NCI-H446 (cell line): ENCODE results near the gene MYH6.
"Not testable (repeated sequence)": the region's sequence is repeated elsewhere in the genome, so short reads cannot be mapped to it uniquely, and the experiment has no call there.

Experiments used
- DNase-seq, 2 experiments: peaks; one replicate each; lab custom pipeline; 2025; lab: John Stamatoyannopoulos, UW

MYH6 gene

DNA sequence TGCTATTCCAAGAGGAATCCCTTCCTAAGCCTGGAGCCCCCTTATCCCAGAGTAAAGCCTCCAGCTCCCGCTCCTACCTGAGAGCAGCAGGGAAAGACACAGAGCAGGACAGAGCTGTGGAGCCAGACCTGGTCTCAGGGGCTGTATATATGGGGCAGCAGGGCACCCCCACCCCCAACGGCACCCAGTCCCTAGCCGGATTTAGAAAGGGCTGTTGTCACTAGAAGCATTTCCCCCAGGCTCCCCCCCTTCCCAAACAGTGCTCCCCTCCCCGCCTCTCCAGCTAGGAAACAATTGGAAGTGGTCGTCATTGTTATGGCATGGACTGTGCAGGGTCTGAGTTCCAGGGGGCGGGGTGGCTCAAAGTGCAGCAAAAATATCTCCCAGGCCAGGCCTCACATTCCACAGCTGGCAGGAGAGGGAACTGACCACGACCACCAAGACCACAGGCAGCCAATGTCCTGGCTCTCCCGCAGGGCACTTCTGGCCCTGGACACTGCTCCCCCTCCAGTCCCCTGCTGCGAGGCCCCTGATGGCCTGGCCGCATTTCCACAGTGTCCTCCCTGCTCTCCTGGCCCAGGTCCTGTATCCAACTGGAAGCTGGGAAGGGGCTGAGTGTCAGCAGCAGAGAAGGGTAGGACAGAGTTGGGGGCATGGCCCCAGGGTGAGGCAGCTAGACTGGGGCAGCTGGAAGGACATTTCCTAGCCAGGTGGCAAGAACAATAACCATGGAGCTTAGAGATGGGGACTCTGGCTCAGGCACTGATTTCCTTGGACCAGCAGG lies 27.7 kb upstream of the MYH6 start, which contains the start of gene MYH7:
MYH7 (minus strand) TSS at position 118 of the 784 bp plus-strand sequence. CDS start 1,928 bp downstream, outside the sequence.
- no peak for DNase-seq

DNA sequence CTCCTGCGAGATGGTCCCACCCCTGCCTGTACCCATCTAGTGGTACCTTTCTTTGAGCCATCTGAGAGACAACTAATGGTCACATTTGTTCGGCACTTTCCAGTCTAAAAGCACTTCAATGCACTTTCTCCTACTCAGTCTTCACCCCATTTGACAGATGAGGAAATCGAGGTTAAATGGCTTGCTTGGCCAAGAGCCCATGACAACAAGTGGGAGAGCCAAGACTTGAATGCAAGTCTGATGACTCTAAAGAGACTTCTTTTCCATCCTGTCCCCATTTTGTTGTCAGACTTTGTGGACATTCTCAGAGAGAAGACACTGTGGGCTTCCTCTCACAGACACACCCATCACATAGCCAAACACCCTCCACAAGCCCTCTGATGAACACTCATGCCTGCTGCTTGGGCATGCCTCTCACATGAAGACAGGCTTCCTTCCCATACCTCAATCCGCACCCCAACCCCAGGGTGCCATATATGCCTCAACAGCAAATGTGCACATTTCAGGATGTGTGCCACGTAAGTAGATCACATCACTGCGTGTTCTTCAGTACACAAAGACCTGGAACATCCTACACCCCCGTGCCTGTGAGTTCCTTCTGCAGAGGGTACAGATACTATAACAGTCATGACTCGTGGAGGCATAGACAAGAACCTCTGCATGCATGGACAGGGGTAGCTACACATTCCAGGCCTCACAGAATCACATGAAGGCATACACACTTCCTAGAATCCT lies 26.6 kb upstream of the MYH6 start:
- no peak for DNase-seq

DNA sequence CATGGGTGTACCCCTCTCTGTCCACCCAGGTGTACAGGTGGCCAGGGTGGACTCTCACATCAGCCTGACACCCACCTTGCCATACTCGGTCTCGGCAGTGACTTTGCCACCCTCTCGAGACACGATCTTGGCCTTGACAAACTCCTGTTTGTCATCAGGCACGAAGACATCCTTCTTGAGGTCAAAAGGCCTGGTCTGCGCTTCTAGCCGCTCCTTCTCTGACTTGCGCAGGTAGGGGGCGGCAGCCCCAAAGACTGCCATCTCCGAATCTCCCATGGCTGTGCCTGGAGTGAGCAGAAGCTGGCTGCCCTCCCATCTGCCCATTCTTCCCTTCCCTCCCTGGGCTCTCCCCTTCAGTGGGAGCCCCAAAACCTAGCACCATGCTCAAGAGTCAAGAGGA lies 25.4 kb upstream of the MYH6 start:
- no peak for DNase-seq

DNA sequence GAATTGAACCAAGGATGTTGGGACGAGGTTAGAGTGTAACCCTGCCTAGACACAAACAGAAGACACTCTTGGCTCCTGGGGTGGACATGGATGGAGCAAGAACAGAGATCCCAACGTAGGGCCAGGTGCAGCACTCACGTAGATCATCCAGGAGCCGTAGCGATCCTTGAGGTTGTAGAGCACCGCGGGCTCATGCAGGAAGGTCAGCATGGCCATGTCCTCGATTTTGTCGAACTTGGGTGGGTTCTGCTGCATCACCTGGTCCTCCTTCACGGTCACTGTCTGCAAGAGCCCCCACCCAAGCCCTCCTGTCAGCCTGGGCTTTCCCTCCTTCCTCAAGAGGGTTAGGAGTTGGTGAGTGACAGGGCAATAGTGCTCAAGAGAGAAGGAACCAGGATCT lies 24.9 kb upstream of the MYH6 start:
- DNase-seq: no peak

DNA sequence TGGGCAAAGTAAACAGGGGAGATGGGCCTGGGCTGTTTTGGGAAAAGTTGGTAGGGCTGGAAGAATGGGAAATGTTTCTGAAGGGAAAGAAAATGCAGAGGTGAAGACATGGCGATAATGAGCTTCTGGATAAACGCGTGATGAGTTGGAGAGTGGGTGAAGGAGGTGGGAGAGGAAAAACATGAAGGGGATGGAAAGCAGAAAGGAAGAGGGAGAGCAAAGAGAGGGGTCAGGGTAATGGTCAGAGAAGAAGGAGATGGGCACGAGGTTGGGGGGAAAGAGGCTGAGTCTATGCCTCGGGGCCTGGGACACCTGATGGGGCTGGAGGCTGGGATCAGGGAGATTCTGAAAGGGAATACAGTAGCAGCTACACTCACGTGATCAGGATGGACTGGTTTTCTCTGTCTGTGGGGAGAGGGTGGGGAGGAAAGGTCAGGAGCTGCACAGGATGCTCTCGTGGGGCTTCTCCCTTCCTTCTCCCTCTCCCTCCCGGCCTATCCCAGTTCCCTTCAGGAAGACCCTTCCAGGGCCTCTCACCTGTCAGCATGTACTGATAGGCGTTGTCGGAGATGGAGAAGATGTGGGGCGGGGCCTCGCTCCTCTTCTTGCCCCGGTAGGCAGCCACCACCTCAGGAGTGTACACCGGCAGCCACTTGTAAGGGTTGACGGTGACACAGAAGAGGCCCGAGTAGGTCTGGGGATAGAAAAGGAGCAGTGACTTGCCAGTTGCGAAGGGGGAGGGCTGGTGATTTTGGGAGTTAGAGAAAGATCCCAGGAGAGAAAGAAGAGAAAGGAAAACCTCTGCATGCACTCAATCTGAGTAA lies 24.2 kb upstream of the MYH6 start:
- DNase-seq: no peak

DNA sequence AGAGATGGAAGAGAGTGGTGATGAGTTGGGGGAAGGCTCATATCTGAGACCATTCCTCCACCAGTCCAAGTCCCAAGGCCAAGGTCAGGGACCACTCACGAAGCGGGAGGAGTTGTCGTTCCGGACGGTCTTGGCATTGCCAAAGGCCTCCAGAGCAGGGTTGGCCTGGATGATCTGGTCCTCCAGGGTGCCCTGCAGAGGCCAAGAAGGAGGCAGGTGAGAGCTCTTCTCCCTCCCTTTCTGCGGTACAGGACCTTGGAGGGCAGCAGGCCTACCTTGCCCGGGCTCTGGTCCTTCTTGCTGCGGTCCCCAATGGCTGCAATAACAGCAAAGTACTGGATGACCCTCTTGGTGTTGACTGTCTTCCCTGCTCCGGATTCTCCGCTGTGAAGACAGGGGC lies 23.4 kb upstream of the MYH6 start:
- DNase-seq: no peak

DNA sequence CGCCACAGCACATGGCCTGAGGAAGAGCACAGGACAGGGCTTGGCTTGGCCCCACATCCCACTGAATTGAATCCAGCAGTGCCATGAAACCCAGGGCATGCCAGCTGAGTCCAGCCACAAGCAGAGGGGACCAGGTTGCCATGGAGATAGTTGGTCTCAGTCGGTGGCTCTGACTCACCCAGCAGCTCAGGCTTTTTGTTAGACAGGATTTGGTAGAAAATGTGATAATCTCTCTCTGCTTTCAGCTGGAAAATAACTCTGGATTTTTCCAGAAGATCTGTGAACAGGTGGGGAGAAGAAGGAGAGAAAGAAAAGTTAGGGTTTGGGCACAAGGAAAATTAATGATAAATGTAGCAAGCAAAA lies 22.6 kb upstream of the MYH6 start:
- DNase-seq: peak; percentile 1 to 14

DNA sequence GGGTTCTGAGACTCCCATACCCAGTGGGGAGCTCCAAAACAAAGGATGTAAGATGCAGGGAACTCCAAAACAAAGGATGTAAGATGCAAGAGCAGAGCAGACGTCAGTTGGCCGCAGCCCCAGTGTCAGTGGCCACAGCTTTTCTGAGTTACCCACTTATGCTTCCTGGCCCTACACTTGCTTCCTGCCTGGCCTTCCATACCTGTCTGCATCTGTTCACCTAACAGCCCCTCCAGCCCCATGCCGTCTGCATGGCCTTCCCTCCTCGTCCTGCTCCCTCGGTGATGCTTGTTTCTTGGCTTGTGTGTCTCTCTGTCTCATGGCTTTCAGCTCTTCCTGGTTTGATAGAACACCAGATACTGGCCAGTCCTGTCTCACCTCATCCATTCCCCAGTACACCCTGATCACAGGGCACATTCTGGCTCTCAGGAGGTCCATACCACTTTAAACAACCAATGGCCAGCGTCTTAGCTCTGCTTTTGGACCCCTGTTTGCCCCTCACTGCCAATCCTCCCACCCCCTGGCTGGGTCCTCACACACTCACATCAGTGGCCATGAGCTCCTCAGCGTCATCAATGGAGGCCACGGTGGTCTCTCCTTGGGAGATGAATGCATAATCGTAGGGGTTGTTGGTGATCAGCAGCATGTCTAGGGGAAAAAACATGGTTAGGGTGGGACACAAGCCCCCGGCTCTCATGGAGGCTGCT lies 22.1 kb upstream of the MYH6 start:
- no peak for DNase-seq

DNA sequence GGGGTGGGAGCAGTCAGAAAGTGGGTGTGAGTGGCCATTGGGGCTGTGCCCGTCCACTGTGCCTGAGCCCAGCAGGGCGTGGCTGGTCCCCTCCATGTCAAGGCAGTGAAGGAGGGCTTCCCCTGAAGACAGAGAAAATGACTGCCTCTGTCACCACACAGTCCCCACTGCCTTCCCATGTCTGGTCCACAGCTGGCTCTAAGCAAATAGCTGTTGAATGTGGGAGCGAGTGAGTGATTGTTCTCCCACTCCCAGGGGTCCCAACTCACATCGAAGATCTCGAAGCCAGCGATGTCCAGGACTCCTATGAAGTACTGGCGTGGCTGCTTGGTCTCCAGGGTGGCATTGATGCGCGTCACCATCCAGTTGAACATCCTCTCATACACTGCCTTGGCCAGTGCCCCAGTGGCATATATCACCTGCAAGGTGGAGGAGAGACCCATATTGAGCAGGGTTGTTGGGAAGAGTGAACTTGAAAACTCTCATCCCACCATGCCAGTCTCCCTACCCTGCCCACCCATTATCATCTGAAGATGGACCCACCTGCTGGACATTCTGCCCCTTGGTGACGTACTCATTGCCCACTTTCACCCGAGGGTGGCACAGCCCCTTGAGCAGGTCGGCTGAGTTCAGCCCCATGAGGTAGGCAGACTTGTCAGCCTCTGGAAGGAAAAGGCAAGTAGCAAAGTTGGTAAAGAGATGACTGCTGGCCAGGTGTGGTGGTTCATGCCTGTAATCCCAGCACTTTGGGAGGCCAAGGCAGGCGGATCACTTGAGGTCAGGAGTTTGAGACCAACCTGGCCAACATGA lies 20.8 kb upstream of the MYH6 start:
- DNase-seq: no peak

DNA sequence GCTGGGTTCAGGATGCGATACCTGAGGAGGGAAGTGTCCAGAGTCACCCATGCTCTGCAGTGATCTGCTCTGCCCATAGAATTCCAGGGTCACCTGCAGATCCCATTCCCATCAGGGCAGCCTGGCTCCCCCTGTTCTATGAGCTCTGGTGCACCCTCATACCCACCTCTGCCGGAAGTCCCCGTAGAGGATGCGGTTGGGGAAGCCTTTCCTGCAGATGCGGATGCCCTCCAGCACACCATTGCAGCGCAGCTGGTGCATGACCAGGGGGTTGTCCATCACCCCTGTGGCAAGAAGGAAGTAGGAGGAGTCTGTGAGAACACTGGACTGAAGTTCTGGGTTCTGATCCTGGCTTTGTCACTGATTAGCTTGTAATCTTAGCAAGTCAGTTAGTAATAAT lies 17.7 kb upstream of the MYH6 start:
- not testable (repeated sequence) for DNase-seq

DNA sequence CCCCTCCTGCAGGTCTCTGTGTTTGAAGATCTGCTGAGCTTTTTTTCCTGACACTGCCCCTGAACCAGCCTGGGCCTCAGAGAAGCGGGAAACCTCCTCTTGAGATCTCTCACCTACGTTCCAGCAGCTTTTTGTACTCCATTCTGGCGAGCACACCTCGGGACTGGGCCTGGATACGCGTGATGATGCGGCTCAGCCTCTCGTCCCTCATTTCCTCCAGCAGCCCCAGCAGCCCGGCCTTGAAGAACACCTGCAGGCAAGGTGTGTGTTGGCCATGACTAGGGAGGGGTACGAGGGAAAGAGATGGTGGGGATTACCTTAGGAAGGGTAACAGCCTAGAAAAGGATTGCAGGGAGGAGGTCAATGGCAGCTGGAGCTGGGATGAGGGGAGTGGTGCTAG lies 17.1 kb upstream of the MYH6 start:
- no peak for DNase-seq

DNA sequence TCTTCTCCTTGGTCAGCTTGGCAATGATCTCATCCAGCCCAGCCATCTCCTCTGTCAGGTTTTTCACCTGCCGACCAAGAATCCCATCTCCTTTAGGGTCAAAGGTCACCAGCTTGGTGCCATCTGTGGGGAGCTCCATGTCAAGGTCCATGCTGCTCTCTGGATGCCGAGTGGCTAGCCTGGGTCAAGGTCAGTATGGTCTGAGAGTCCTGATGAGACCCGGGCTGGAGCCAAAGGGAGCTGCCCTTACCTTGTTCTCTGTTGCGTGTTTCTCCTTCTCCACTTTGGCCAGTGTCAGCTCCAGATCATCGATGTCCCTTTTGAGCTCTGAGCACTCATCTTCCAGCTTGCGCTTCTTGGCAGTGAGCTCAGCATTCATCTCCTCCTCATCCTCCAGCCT lies 15.6 kb upstream of the MYH6 start:
- no peak for DNase-seq

DNA sequence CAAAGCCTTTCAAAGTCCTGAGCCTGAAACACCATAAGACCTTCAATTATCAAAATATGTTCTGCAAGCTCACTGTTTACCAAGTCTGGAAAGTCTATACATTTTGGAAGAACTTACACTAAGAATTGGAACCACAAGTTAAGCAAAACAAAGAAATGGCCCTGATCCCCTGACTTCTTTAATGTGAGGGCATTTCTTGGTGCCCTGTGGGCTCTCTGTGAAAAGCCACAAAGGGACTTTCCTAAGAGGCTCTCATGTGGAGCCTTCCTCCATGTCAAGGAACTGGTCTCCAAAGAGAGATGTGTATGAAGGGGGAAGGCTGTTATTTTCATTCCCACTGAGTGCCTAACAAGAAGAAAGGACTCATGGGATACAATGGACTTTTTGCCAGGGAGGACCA lies 13.5 kb upstream of the MYH6 start:
- DNase-seq: no peak

DNA sequence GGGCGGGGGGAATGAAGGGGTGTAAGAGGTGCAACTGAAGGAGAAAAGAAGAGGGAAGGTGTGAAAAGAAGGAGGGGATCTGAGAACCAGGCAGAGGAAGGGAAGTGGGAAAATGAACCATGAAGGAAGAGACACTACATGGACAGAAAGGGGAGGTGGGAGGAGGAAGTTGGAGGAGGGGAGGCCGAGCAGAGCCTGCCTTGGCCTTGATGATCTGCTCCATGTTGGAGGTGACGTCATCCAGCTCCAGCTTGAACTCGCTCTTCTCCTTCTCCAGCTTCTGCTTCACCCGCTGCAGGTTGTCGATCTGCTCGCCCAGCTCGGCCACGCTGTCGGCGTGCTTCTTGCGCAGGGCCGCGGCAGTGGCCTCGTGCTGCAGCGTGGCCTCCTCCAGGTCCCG lies 11.6 kb upstream of the MYH6 start:
- not testable (repeated sequence) for DNase-seq

DNA sequence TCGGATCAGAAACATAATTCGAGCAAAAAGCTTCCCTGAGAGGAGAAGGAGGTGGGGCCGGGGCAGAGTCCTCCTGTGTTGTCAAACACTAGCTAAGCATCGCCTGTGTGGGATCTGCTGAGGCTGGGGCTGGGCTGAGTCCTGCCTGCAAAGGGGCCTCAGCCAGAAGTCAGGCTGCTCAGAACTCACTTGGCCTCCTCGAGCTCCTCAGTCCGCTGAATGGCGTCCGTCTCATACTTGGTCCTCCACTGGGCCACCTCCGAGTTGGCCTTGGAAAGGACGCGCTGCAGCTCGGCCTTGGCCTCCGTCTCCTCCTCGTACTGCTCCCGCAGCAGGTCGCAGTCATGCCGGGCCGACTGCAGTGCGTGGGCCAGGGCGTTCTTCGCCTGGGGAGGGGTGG lies 9.9 kb upstream of the MYH6 start:
- no peak for DNase-seq

DNA sequence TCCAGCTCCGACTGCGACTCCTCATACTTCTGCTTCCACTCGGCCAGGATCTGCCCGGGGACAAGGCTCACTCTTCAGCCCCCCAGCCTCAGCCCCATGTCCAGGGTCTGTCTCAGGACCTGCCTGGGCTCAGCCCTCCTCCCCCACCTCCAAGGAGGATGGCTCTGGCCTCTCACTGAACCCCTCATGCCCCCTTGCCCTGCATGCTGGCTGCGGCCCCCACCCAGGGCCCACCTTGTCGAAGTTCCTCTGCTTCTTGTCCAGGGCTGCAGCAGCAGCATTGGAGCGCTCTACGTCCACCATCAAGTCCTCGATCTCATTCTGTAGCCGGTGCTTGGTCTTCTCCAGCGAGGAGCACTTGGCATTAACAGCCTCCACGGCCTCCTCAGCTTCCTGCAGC lies 9.2 kb upstream of the MYH6 start:
- not testable (repeated sequence) for DNase-seq

DNA sequence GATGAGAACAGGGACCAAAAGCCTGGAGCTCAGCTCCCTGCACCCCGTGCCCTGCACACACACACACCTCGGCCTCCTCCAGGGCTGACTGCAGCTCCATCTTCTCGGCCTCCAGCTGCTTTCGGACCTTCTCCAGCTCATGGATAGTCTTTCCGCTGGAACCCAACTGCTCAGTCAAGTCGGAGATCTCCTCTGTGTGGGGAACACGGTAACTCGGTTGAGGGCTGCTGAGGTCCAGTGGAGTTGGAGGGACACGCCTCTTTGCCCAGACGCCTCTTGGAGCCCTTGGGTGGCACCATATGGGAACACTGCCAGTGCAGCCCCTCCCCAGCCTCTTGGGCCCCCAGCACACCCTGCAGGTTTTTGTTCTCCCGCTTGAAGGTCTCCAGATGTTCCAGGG lies 8.7 kb upstream of the MYH6 start:
- DNase-seq: no peak

DNA sequence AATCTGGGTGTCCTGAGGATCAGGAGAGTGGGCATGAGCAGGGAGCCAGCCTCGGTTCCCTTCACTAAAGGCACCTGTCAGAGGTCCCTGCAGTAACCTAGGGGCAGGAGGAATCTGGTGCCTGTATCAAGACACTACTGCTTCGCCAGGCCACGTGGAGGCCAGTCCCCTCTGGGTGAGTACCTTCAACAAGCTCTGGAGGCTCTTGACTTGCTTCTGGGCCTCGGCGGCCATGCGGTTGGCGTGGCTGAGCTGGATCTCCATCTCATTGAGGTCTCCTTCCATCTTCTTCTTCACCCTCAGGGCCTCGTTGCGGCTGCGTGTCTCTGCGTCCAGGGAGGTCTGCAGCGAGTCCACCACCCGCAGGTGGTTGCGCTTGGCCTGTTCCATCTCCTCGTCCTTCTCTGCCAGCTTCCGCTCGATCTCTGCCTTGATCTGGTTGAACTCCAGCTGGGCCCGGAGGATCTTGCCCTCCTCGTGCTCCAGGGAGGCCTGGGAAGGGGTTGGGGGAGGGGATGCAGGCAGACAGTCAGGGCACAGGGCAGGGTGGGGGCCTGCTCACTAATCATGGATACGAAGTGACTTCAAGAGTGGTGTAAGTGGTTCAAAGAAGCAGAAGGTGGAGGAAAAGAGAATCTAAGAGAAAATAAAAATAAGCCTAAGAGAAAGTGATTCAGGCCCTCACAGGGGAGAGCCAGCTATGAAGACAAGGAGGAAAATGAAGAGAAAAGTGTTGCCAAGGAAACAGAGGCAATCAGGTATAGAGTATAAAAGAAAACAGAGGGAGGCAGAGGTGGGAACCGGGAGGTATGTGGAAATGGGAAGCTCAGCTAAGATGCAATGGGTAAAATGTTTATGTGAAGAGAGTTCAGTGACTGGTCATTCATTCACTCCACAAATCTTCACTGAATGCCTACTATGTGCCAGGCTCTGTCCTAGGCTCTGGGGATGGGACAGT lies 8.0 kb upstream of the MYH6 start:
- DNase-seq: no peak

DNA sequence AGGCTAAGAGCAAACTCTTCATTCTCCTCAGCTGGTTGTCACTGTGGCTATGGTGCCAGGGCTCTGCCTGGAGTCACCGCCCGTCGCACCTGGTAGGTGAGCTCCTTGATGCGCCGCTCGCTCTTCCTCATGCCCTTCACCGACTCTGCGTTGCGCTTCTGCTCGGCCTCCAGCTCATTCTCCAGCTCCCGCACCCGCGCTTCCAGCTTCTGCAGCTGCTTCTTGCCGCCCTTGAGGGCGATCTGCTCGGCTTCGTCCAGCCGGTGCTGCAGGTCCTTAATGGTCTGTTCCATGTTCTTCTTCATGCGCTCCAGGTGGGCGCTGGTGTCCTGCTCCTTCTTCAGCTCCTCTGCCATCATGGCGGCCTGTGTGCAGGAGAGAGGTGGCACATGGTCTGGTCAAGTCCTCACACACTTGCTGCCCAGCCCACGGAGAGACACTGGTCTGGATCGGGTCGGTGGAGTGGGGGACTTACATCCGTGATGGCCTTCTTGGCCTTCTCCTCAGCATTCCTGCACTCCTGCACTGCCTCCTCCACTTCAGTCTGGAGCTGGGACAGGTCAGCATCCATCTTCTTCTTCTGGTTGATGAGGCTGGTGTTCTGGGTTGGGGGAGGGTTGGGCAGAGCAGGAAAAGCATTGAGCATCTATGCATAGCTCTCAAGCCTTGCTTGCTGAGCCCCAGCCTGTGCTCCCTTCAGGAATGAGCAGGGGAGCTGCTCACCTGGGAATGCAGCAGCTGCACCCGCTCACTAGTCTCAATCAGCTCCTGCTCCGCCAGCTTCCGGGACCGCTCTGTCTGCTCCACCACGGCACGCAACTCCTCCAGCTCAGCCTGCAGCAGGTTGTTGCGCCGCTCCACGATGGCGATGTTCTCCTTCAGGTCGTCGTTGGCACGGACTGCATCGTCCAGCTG lies 7.1 kb upstream of the MYH6 start:
- DNase-seq: no peak
